Neural cell (in vitro differentiated cells): ENCODE results near the gene PACS2. TPM values are rescaled to one million over a fixed set of nuclear protein-coding genes. Genes with fewer than 3 reads are reported as not detected.

Source experiments
- H2AFZ ChIP-seq: fragments of 200-600, 300-800 bp; sonication (generic), shearing (Covaris generic); 2 replicates; pipeline ENCODE4 v1.6.0; 2014; ENCODE audit warnings: low read depth, mild to moderate bottlenecking, antibody characterized with exemption, low read length, moderate library complexity
- H3F3A ChIP-seq: fragments of 200-600 bp; shearing (Covaris generic); 2 replicates; pipeline ENCODE4 v1.6.1; 2016; ENCODE audit warnings: mild to moderate bottlenecking, moderate library complexity, mixed read lengths, antibody characterized with exemption, low read length; ENCODE audit not compliant: insufficient read depth, poor library complexity, severe bottlenecking
- H3K27ac ChIP-seq: fragments of 200-600, 300-800 bp; sonication (generic), shearing (Covaris generic); 2 replicates; pipeline ENCODE4 v1.5.1; 2014; ENCODE audit warnings: mild to moderate bottlenecking, low read length, moderate library complexity
- H3K27me3 ChIP-seq: fragments of 300-800, 200-600 bp; sonication (generic), shearing (Covaris generic); 2 replicates; pipeline ENCODE4 v1.6.0; 2014; ENCODE audit warnings: mild to moderate bottlenecking, low read depth, low read length, moderate library complexity; ENCODE audit not compliant: insufficient read depth
- H3K36me3 ChIP-seq: fragments of 300-800, 200-600 bp; sonication (generic), shearing (Covaris generic); 2 replicates; pipeline ENCODE4 v1.5.1; 2014; ENCODE audit warnings: mild to moderate bottlenecking, antibody characterized with exemption, low read length, moderate library complexity; ENCODE audit not compliant: insufficient read depth
- H3K4me2 ChIP-seq: fragments of 300-800, 200-600 bp; sonication (generic), shearing (Covaris generic); 2 replicates; pipeline ENCODE4 v1.6.0; 2014; ENCODE audit warnings: mild to moderate bottlenecking, low read length
- H3K4me3 ChIP-seq: fragments of 300-800, 200-600 bp; sonication (generic), shearing (Covaris generic); 2 replicates; pipeline ENCODE4 v1.5.1; 2014; ENCODE audit warnings: mild to moderate bottlenecking, low read length, moderate library complexity
- H3K79me2 ChIP-seq: fragments of 200-600 bp; shearing (Covaris generic); replicated peaks from 2 replicates; pipeline ENCODE4 v1.6.0; 2014; ENCODE audit warnings: mild to moderate bottlenecking, low read length, moderate library complexity; ENCODE audit not compliant: insufficient read depth
- H3K9ac ChIP-seq: fragments of 300-800, 200-600 bp; sonication (generic), shearing (Covaris generic); 2 replicates; pipeline ENCODE4 v1.6.1; 2016; ENCODE audit warnings: mild to moderate bottlenecking, low read length, mixed read lengths
- H3K9me2 ChIP-seq: fragments of 200-600 bp; shearing (Covaris generic); 2 replicates; pipeline ENCODE4 v1.6.1; 2016; ENCODE audit warnings: mild to moderate bottlenecking, low read length, mixed read lengths; ENCODE audit not compliant: insufficient read depth
- H3K9me3 ChIP-seq: fragments of 200-600, 300-800 bp; sonication (generic), shearing (Covaris generic); 2 replicates; pipeline ENCODE4 v1.6.1; 2016; ENCODE audit warnings: mild to moderate bottlenecking, mixed run types, low read length, moderate library complexity, mixed read lengths
- H4K20me1 ChIP-seq: fragments of 200-600 bp; shearing (Covaris generic); 2 replicates; pipeline ENCODE4 v1.6.1; 2016; ENCODE audit warnings: mild to moderate bottlenecking, mixed run types; ENCODE audit not compliant: insufficient read depth
- EP300 ChIP-seq: fragments of 450-650 bp; conservative IDR thresholded peaks from 2 replicates; pipeline ENCODE4 v1.6.1; 2014; ENCODE audit warnings: antibody characterized with exemption, mild to moderate bottlenecking, moderate library complexity; ENCODE audit not compliant: poor library complexity, severe bottlenecking
- EZH2 ChIP-seq: fragments of 200-600, 300-800 bp; shearing (Covaris generic), sonication (generic); IDR thresholded peaks from 2 replicates; pipeline ENCODE4 v1.6.1; 2014; ENCODE audit warnings: antibody characterized with exemption, low read length, borderline replicate concordance, mild to moderate bottlenecking; ENCODE audit not compliant: insufficient read depth, poor library complexity, severe bottlenecking
- MXI1 ChIP-seq: fragments of 450-650 bp; conservative IDR thresholded peaks from 2 replicates; pipeline ENCODE4 v1.6.1; 2014; ENCODE audit warnings: antibody characterized with exemption, mild to moderate bottlenecking; ENCODE audit not compliant: poor library complexity, severe bottlenecking
- POLR2AphosphoS5 ChIP-seq: IDR thresholded peaks from 2 replicates; pipeline ENCODE4 v1.6.1; 2012
- RAD21 ChIP-seq: fragments of 450-650 bp; conservative IDR thresholded peaks from 2 replicates; pipeline ENCODE4 v1.6.1; 2014; ENCODE audit warnings: antibody characterized with exemption, mild to moderate bottlenecking, moderate library complexity
- SMC3 ChIP-seq: fragments of 450-650 bp; conservative IDR thresholded peaks from 2 replicates; pipeline ENCODE4 v1.6.1; 2014; ENCODE audit warnings: antibody characterized with exemption, mild to moderate bottlenecking, moderate library complexity; ENCODE audit not compliant: poor library complexity
- TAF1 ChIP-seq: IDR thresholded peaks from 2 replicates; pipeline ENCODE4 v1.6.1; 2012; ENCODE audit warnings: low read depth
- polyA plus RNA-seq: library from polyadenylated mRNA; depleted of rRNA; stranded (reverse); fragments of >200 nt; gene quantifications from 2 replicates; pipeline ENCODE4 v1.2.3, GENCODE V29; 2014
- TF ChIP-seq, protein P1 (sequence below): IDR thresholded peaks from 2 replicates; pipeline ENCODE4 v1.6.1; 2012; ENCODE audit warnings: borderline replicate concordance
- TF ChIP-seq, protein P2 (sequence below): fragments of 450-650 bp; IDR thresholded peaks from 2 replicates; pipeline ENCODE4 v1.5.1; 2014; ENCODE audit warnings: antibody characterized with exemption, mild to moderate bottlenecking, moderate library complexity; ENCODE audit not compliant: poor library complexity, severe bottlenecking

The PACS2 gene
- polyA plus RNA-seq, 1 donor from 2014 or later: 77.7 TPM

DNA sequence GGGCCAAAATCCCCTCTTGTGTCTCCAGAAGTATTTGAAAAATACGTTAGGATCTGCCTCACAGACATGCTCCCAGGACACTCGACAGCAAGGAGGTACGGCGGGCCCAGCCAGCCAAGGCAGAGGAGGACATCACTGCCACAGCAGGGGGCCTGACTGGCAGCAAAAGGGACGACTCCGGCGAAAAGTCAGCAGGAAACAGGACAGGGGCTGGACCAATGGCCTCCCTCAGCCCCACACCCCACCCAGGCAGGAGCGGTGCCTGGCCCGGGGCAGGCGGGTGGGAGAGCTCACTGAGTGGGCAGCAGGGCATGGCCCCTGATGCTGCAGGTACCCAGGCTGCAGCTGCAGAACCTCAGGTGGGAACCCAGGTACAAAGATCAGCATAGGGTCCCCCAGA lies 31.5 kb upstream of the PACS2 start:
- H4K20me1 ChIP-seq: no peaks in the 10 kb centered on the region
- peaks cover 7% of the 10 kb centered on the region for H3K79me2 ChIP-seq

DNA sequence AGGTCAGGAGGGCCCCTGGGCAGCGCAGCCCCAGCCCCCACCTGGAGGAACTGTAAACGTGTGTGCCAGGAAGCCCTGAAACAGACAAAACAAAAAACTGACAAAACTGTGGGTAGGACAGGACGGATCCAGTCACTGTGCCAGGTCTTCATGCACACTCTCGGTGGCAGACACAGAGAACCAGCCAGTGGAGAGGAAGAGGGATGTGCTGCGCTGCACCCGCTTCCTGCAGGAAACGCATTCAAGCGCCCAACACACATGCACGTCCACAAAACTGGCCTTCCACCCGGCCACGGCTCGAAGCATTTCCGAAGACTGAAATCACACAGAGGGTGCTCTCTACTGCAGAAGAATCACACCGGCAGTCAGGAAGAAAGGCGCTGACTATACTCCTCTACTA lies 30.6 kb upstream of the PACS2 start:
- H4K20me1 ChIP-seq: no peaks in the 10 kb centered on the region
- H3K79me2 ChIP-seq: peaks cover 2% of the 10 kb centered on the region
- no peaks in the 10 kb centered on the region for H3K36me3 ChIP-seq
- TF ChIP-seq, protein P1, sequence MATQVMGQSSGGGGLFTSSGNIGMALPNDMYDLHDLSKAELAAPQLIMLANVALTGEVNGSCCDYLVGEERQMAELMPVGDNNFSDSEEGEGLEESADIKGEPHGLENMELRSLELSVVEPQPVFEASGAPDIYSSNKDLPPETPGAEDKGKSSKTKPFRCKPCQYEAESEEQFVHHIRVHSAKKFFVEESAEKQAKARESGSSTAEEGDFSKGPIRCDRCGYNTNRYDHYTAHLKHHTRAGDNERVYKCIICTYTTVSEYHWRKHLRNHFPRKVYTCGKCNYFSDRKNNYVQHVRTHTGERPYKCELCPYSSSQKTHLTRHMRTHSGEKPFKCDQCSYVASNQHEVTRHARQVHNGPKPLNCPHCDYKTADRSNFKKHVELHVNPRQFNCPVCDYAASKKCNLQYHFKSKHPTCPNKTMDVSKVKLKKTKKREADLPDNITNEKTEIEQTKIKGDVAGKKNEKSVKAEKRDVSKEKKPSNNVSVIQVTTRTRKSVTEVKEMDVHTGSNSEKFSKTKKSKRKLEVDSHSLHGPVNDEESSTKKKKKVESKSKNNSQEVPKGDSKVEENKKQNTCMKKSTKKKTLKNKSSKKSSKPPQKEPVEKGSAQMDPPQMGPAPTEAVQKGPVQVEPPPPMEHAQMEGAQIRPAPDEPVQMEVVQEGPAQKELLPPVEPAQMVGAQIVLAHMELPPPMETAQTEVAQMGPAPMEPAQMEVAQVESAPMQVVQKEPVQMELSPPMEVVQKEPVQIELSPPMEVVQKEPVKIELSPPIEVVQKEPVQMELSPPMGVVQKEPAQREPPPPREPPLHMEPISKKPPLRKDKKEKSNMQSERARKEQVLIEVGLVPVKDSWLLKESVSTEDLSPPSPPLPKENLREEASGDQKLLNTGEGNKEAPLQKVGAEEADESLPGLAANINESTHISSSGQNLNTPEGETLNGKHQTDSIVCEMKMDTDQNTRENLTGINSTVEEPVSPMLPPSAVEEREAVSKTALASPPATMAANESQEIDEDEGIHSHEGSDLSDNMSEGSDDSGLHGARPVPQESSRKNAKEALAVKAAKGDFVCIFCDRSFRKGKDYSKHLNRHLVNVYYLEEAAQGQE: no peak
- TF ChIP-seq RAD21 (no peak), TAF1 (no peak), EP300 (no peak), EZH2 (no peak), POLR2AphosphoS5 (no peak), MXI1 (no peak), SMC3 (no peak)
- TF ChIP-seq, protein P2, sequence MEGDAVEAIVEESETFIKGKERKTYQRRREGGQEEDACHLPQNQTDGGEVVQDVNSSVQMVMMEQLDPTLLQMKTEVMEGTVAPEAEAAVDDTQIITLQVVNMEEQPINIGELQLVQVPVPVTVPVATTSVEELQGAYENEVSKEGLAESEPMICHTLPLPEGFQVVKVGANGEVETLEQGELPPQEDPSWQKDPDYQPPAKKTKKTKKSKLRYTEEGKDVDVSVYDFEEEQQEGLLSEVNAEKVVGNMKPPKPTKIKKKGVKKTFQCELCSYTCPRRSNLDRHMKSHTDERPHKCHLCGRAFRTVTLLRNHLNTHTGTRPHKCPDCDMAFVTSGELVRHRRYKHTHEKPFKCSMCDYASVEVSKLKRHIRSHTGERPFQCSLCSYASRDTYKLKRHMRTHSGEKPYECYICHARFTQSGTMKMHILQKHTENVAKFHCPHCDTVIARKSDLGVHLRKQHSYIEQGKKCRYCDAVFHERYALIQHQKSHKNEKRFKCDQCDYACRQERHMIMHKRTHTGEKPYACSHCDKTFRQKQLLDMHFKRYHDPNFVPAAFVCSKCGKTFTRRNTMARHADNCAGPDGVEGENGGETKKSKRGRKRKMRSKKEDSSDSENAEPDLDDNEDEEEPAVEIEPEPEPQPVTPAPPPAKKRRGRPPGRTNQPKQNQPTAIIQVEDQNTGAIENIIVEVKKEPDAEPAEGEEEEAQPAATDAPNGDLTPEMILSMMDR: no peak
- no peaks in the 10 kb centered on the region for H3K9me2 ChIP-seq
- H3K27me3 ChIP-seq: no peaks in the 10 kb centered on the region
- H3K4me2 ChIP-seq: no peak overlapping the region
- H3K4me3 ChIP-seq: no peak overlapping the region
- no peaks in the 10 kb centered on the region for H3K9me3 ChIP-seq
- H3K27ac ChIP-seq: no peak overlapping the region
- H3K9ac ChIP-seq: no peak overlapping the region
- H2AFZ ChIP-seq: no peak overlapping the region
- no peaks in the 10 kb centered on the region for H3F3A ChIP-seq

More for the DNA sequence above, 31.5 kb upstream of the PACS2 start:
- Histone ChIP-seq H3K9me2 (no peaks in the 10 kb centered on the region), H3F3A (no peaks in the 10 kb centered on the region), H3K4me3 (no peak overlapping the region), H3K9me3 (no peaks in the 10 kb centered on the region), H3K4me2 (no peak overlapping the region), H2AFZ (no peak overlapping the region), H3K9ac (no peak overlapping the region), H3K27ac (no peak overlapping the region), H3K36me3 (no peaks in the 10 kb centered on the region), H3K27me3 (no peaks in the 10 kb centered on the region)
- no peak for TF ChIP-seq TAF1

DNA sequence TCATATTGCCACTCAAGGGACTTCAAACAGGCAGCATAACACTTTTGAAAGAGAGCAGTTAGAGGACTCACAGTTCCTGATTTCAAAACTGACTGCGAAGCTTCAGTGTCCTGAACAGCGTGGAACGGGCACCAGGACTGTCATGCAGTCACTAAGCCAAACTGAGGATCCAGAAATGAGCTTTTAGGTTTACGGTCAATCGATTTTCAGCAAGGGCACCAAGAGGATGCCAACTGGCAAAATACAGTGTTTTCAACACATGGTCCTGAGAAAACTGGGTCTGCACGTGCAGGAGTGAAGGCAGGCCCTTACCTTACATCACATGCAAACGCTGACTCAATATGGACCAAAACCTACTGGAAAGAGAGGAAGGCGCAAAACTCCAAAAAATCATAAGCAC lies 29.4 kb upstream of the PACS2 start:
- no peaks in the 10 kb centered on the region for H3K9me2 ChIP-seq
- no peaks in the 10 kb centered on the region for H3K36me3 ChIP-seq
- no peaks in the 10 kb centered on the region for H3K9me3 ChIP-seq
- H3K27me3 ChIP-seq: no peaks in the 10 kb centered on the region
- H3K79me2 ChIP-seq: no peaks in the 10 kb centered on the region
- no peak overlapping the region for H3K4me3 ChIP-seq
- no peak overlapping the region for H3K4me2 ChIP-seq
- H3K27ac ChIP-seq: no peak overlapping the region
- no peak overlapping the region for H2AFZ ChIP-seq
- H4K20me1 ChIP-seq: no peaks in the 10 kb centered on the region
- no peaks in the 10 kb centered on the region for H3F3A ChIP-seq
- TF ChIP-seq MXI1 (no peak), RAD21 (no peak), TAF1 (no peak)
- no peak overlapping the region for H3K9ac ChIP-seq
